ENCODE results near the gene CSK.

- TF ChIP-seq, protein P1, sequence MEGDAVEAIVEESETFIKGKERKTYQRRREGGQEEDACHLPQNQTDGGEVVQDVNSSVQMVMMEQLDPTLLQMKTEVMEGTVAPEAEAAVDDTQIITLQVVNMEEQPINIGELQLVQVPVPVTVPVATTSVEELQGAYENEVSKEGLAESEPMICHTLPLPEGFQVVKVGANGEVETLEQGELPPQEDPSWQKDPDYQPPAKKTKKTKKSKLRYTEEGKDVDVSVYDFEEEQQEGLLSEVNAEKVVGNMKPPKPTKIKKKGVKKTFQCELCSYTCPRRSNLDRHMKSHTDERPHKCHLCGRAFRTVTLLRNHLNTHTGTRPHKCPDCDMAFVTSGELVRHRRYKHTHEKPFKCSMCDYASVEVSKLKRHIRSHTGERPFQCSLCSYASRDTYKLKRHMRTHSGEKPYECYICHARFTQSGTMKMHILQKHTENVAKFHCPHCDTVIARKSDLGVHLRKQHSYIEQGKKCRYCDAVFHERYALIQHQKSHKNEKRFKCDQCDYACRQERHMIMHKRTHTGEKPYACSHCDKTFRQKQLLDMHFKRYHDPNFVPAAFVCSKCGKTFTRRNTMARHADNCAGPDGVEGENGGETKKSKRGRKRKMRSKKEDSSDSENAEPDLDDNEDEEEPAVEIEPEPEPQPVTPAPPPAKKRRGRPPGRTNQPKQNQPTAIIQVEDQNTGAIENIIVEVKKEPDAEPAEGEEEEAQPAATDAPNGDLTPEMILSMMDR (IDR thresholded peaks at IDR 0.05): no peak
- TF ChIP-seq POLR2A (IDR thresholded peaks at IDR 0.05): no peak
Measured at GRCh38 chr15:74816624-74817369, 34.9 kb downstream of the CSK start.
